Thoracic aorta (tissue), 2 donors: ENCODE data around the gene KLHL34. TPM values are rescaled to one million over a fixed set of nuclear protein-coding genes. Genes with fewer than 3 reads are reported as not detected.
A peak's percentile ranks its signal among the peaks of the same experiment; 100 is the strongest.

Experiments
- ATAC-seq: fragments of 150-250 bp; one replicate; pipeline ENCODE4 v1.8.0; 2017; ENCODE audit warnings: low read depth; ENCODE audit not compliant: insufficient number of reproducible peaks, low FRiP score
- DNase-seq: peaks from one replicate; pipeline ENCODE4 v3.0.0-alpha.2; 2020; ENCODE audit warnings: low spot score
- H3K27ac ChIP-seq, 2 donors: fragments of 200-600 bp; sonication (generic); 1 replicate in 1 of 2; 2 replicates in 1 of 2; pipeline ENCODE4 v1.5.1; 2016; ENCODE audit warnings: mild to moderate bottlenecking in 2 of 2, moderate library complexity in 2 of 2
- H3K27me3 ChIP-seq: fragments of 200-600 bp; sonication (generic); replicated peaks from 2 replicates; pipeline ENCODE4 v1.6.0; 2016; ENCODE audit warnings: mild to moderate bottlenecking; ENCODE audit not compliant: insufficient read depth
- H3K36me3 ChIP-seq: fragments of 200-600 bp; sonication (generic); one replicate; pipeline ENCODE4 v1.5.1; 2016
- H3K4me1 ChIP-seq, 2 donors: fragments of 200-600 bp; sonication (generic); 1 replicate in 1 of 2; 2 replicates in 1 of 2; pipeline versions ENCODE4 v1.5.1 to v1.6.0; 2016; ENCODE audit warnings: low read depth in 2 of 2, mild to moderate bottlenecking in 1 of 2; ENCODE audit not compliant: control insufficient read depth in 1 of 2
- H3K4me3 ChIP-seq: fragments of 200-600 bp; sonication (generic); 2 replicates; pipeline ENCODE4 v1.5.1; 2016; ENCODE audit warnings: mild to moderate bottlenecking
- H3K9me3 ChIP-seq: fragments of 200-600 bp; sonication (generic); 2 replicates; pipeline ENCODE4 v1.5.1; 2016
- CTCF ChIP-seq: fragments of 200-600 bp; sonication (generic); IDR thresholded peaks from one replicate; pipeline ENCODE4 v1.5.1; 2019; ENCODE audit warnings: antibody characterized with exemption
- total RNA-seq, 2 donors: library from RNA; depleted of rRNA; stranded (reverse); fragments of >200 nt; gene quantifications; one replicate each; pipeline versions ENCODE4 v1.1.0 to v1.2.3, GENCODE V29; 2016

The KLHL34 gene
- total RNA-seq, 2 donors from 2014 or later = not detected

GRCh38 chrX:21661316-21661715, 3.2 kb upstream of the KLHL34 start:
- no peaks in the 10 kb centered on the region for H3K9me3 ChIP-seq
- no peaks in the 10 kb centered on the region for H3K4me1 ChIP-seq
- no peaks in the 10 kb centered on the region for H3K36me3 ChIP-seq
- no peaks in the 10 kb centered on the region for H3K27me3 ChIP-seq
- no peak for DNase-seq
- TF ChIP-seq CTCF = no peak
- no peak for ATAC-seq
- H3K27ac ChIP-seq = no peak overlapping the region
- H3K4me3 ChIP-seq = no peak overlapping the region

GRCh38 chrX:21660156-21660555, 2.0 kb upstream of the KLHL34 start:
- Histone ChIP-seq H3K36me3 (no peaks in the 10 kb centered on the region), H3K9me3 (no peaks in the 10 kb centered on the region), H3K4me1 (no peaks in the 10 kb centered on the region), H3K4me3 (no peak overlapping the region), H3K27me3 (no peaks in the 10 kb centered on the region), H3K27ac (no peak overlapping the region)
- TF ChIP-seq CTCF = no peak
- no peak for ATAC-seq
- DNase-seq = no peak

- Histone ChIP-seq H3K4me3 (no peak overlapping the region), H3K27me3 (no peaks in the 10 kb centered on the region), H3K36me3 (no peaks in the 10 kb centered on the region), H3K27ac (no peak overlapping the region), H3K4me1 (no peaks in the 10 kb centered on the region), H3K9me3 (no peaks in the 10 kb centered on the region)
- DNase-seq (no peak), ATAC-seq (no peak)
- no peak for TF ChIP-seq CTCF
Measured at GRCh38 chrX:21659320-21659719, 1.2 kb upstream of the KLHL34 start.

GRCh38 chrX:21658746-21659145, 616 bp upstream of the KLHL34 start:
- ATAC-seq = no peak
- H3K36me3 ChIP-seq = no peaks in the 10 kb centered on the region
- TF ChIP-seq CTCF = no peak

GRCh38 chrX:21657318-21658151, 595 bp downstream of the KLHL34 start:
- no peak for TF ChIP-seq CTCF
- Histone ChIP-seq H3K27ac (no peak overlapping the region), H3K27me3 (no peaks in the 10 kb centered on the region), H3K36me3 (no peaks in the 10 kb centered on the region), H3K4me1 (no peaks in the 10 kb centered on the region), H3K4me3 (peak overlapping the region; percentile 53), H3K9me3 (no peaks in the 10 kb centered on the region)
- ATAC-seq (no peak), DNase-seq (no peak)

More at GRCh38 chrX:21658746-21659145, 616 bp upstream of the KLHL34 start:
- H3K4me3 ChIP-seq = peak overlapping the region; percentile 53
- H3K27me3 ChIP-seq = no peaks in the 10 kb centered on the region
- H3K9me3 ChIP-seq = no peaks in the 10 kb centered on the region
- H3K4me1 ChIP-seq = no peaks in the 10 kb centered on the region
- H3K27ac ChIP-seq = no peak overlapping the region
- DNase-seq = no peak
